Prostate gland (tissue), 2 donors: ENCODE measurements around the gene GOPC.

ENCODE experiments used
- CTCF ChIP-seq, 4 experiments: fragments of 200-600 bp in 2 of 4; fragments of 450-650 bp in 2 of 4; sonication (generic) in 2 of 4; IDR thresholded peaks; 1 replicate in 3 of 4; 2 replicates in 1 of 4; pipeline ENCODE4 v1.5.1; 2016 to 2019; ENCODE audit warnings: antibody characterized with exemption in 4 of 4, mild to moderate bottlenecking in 2 of 4, moderate library complexity in 2 of 4
- POLR2AphosphoS5 ChIP-seq: sonication (generic); formaldehyde crosslinking; IDR thresholded peaks from one replicate; pipeline ENCODE4 v1.6.1; 2017; ENCODE audit warnings: antibody characterized with exemption

GRCh38 chr6:117561128-117561527 lies 41.2 kb downstream of the GOPC start:
- TF ChIP-seq CTCF (IDR thresholded peaks at IDR 0.05) = no peak
- no peak for TF ChIP-seq POLR2AphosphoS5
